Breast epithelium (tissue), 4 donors: ENCODE data around the gene NSL1. TPM values are rescaled to one million over a fixed set of nuclear protein-coding genes. Genes with fewer than 3 reads are reported as not detected.
"Not testable (repeated sequence)": the region's sequence is repeated elsewhere in the genome, so short reads cannot be mapped to it uniquely, and the experiment has no call there.

ENCODE experiments used
- DNase-seq, 2 donors: peaks; one replicate each; pipeline ENCODE4 v3.0.0-alpha.2; 2019; ENCODE audit warnings: low spot score in 2 of 2
- H3K27ac ChIP-seq, 2 donors: fragments of 200-600 bp; sonication (generic) in 1 of 2; one replicate each; pipeline ENCODE4 v1.5.1; 2016 to 2019; ENCODE audit warnings: mild to moderate bottlenecking in 1 of 2
- H3K27me3 ChIP-seq, 2 donors: fragments of 200-600 bp; sonication (generic) in 1 of 2; one replicate each; pipeline versions ENCODE4 v1.5.1 to v1.6.0; 2017 to 2019; ENCODE audit warnings: control low read depth in 1 of 2, mild to moderate bottlenecking in 1 of 2
- H3K36me3 ChIP-seq: fragments of 200-600 bp; one replicate; pipeline ENCODE4 v1.5.1; 2019
- H3K4me1 ChIP-seq, 2 donors: fragments of 200-600 bp; sonication (generic); one replicate each; pipeline ENCODE4 v1.5.1; 2016 to 2019; ENCODE audit warnings: control low read depth in 1 of 2
- H3K4me3 ChIP-seq, 3 donors: fragments of 200-600 bp; sonication (generic); 1 replicate in 2 of 3; 2 replicates in 1 of 3; pipeline ENCODE4 v1.5.1; 2016 to 2019; ENCODE audit warnings: mild to moderate bottlenecking in 3 of 3, moderate library complexity in 2 of 3
- H3K9me3 ChIP-seq, 2 donors: fragments of 200-600 bp; sonication (generic) in 1 of 2; one replicate each; pipeline ENCODE4 v1.5.1; 2016 to 2019; ENCODE audit warnings: control low read depth in 1 of 2
- POLR2A ChIP-seq: fragments of 450-650 bp; IDR thresholded peaks from one replicate; pipeline ENCODE4 v1.6.1; 2016; ENCODE audit warnings: antibody characterized with exemption, mild to moderate bottlenecking, moderate library complexity
- POLR2AphosphoS5 ChIP-seq, 3 donors: sonication (generic); formaldehyde crosslinking; IDR thresholded peaks; one replicate each; pipeline ENCODE4 v1.6.1; 2017; ENCODE audit warnings: antibody characterized with exemption in 3 of 3
- intact Hi-C: fragments of 100-400 bp; cut with DNase I; formaldehyde crosslinking; loops from one replicate; pipeline ENCODE4 v1.15.1; 2023; ENCODE audit warnings: low total_unique reads
- total RNA-seq, 3 donors: library from RNA; depleted of rRNA; stranded (reverse); fragments of >200 nt; gene quantifications; one replicate each; pipeline ENCODE4 v1.1.0, GENCODE V29; 2016
- TF ChIP-seq, protein P1 (sequence below), 3 donors: fragments of 450-650 bp; IDR thresholded peaks; one replicate each; pipeline ENCODE4 v1.5.1; 2016 to 2017; ENCODE audit warnings: antibody characterized with exemption in 3 of 3, mild to moderate bottlenecking in 3 of 3, moderate library complexity in 3 of 3

NSL1 gene
- total RNA-seq, 3 donors from 2014 or later, result 28.5 to 47.5 (median 44.6) TPM

GRCh38 chr1:212775241-212775640 lies 16.3 kb downstream of the NSL1 start:
- H3K4me1 ChIP-seq, result no peaks in the 10 kb centered on the region
- DNase-seq, result no peak
- no peak overlapping the region for H3K4me3 ChIP-seq
- H3K27me3 ChIP-seq, result no peaks in the 10 kb centered on the region
- no peaks in the 10 kb centered on the region for H3K36me3 ChIP-seq
- intact Hi-C loops, result no loop called here
- peaks cover 7 to 11% of the 10 kb centered on the region in 2 donors for H3K9me3 ChIP-seq
- TF ChIP-seq POLR2A (no peak), POLR2AphosphoS5 (IDR thresholded peaks at IDR 0.05) (no peak)
- TF ChIP-seq, protein P1, sequence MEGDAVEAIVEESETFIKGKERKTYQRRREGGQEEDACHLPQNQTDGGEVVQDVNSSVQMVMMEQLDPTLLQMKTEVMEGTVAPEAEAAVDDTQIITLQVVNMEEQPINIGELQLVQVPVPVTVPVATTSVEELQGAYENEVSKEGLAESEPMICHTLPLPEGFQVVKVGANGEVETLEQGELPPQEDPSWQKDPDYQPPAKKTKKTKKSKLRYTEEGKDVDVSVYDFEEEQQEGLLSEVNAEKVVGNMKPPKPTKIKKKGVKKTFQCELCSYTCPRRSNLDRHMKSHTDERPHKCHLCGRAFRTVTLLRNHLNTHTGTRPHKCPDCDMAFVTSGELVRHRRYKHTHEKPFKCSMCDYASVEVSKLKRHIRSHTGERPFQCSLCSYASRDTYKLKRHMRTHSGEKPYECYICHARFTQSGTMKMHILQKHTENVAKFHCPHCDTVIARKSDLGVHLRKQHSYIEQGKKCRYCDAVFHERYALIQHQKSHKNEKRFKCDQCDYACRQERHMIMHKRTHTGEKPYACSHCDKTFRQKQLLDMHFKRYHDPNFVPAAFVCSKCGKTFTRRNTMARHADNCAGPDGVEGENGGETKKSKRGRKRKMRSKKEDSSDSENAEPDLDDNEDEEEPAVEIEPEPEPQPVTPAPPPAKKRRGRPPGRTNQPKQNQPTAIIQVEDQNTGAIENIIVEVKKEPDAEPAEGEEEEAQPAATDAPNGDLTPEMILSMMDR (IDR thresholded peaks at IDR 0.05), result no peak
- H3K27ac ChIP-seq, result no peak overlapping the region

GRCh38 chr1:212774584-212774983 lies 17.0 kb downstream of the NSL1 start:
- Histone ChIP-seq H3K27me3 (no peaks in the 10 kb centered on the region), H3K27ac (no peak overlapping the region), H3K9me3 (peaks cover 11 to 14% of the 10 kb centered on the region in 2 donors), H3K4me1 (no peaks in the 10 kb centered on the region), H3K4me3 (no peak overlapping the region), H3K36me3 (no peaks in the 10 kb centered on the region)
- TF ChIP-seq, protein P1 (IDR thresholded peaks at IDR 0.05), result no peak
- TF ChIP-seq POLR2A (no peak), POLR2AphosphoS5 (IDR thresholded peaks at IDR 0.05) (no peak)
- intact Hi-C loops, result no loop called here
- DNase-seq, result no peak

DNA sequence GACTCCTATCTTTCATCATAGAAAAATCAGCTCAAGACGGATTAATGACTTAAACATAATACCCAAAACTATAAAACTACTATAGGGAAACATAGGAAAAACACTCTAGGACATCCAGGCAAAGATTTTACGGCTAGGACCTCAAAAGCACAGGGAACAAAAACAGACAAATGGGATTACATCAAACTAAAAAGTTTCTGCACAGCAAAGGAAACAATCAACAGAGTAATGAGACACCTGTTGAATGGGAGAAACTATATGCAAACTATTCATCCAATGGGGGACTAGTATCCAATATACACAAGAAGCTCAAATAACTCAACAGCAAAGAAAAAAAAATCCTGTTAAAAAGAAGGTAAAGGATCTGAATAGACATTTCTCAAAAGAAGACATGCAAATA lies 18.6 kb downstream of the NSL1 start:
- no peaks in the 10 kb centered on the region for H3K36me3 ChIP-seq

DNA sequence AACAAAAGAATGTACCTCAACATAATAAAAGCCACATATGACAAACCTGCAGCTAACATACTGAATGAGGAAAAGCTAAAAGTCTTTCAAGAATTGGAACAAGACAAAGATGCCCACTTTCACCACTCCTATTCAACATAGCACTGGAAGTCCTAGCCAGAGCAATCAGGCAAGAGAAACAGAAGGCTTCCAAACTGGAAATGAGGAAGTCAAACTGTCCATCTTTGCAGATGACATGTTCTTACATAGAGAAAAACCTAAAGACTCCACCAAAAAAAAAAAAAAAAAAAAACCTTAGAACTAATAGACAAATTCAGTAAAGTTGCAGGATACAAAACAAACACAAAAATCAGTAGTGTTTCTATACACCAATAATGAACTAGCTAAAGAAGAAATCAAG lies 20.2 kb downstream of the NSL1 start:
- no peak overlapping the region for H3K4me3 ChIP-seq
- no peaks in the 10 kb centered on the region for H3K27me3 ChIP-seq
- DNase-seq, result no peak
- intact Hi-C loops, result no loop called here
- no peak overlapping the region for H3K27ac ChIP-seq
- no peak for TF ChIP-seq POLR2AphosphoS5 (IDR thresholded peaks at IDR 0.05)
- TF ChIP-seq POLR2A, result no peak
- TF ChIP-seq, protein P1 (IDR thresholded peaks at IDR 0.05), result no peak
- no peaks in the 10 kb centered on the region for H3K4me1 ChIP-seq
- H3K36me3 ChIP-seq, result no peaks in the 10 kb centered on the region
- peaks cover 24 to 38% of the 10 kb centered on the region in 2 donors for H3K9me3 ChIP-seq

More for the DNA sequence above, 18.6 kb downstream of the NSL1 start:
- Histone ChIP-seq H3K4me1 (no peaks in the 10 kb centered on the region), H3K9me3 (peaks cover 24 to 28% of the 10 kb centered on the region in 2 donors), H3K4me3 (no peak overlapping the region), H3K27me3 (no peaks in the 10 kb centered on the region), H3K27ac (no peak overlapping the region)
- intact Hi-C loops, result no loop called here
- TF ChIP-seq, protein P1 (IDR thresholded peaks at IDR 0.05), result no peak
- no peak for TF ChIP-seq POLR2AphosphoS5 (IDR thresholded peaks at IDR 0.05)
- no peak for TF ChIP-seq POLR2A
- DNase-seq, result no peak

DNA sequence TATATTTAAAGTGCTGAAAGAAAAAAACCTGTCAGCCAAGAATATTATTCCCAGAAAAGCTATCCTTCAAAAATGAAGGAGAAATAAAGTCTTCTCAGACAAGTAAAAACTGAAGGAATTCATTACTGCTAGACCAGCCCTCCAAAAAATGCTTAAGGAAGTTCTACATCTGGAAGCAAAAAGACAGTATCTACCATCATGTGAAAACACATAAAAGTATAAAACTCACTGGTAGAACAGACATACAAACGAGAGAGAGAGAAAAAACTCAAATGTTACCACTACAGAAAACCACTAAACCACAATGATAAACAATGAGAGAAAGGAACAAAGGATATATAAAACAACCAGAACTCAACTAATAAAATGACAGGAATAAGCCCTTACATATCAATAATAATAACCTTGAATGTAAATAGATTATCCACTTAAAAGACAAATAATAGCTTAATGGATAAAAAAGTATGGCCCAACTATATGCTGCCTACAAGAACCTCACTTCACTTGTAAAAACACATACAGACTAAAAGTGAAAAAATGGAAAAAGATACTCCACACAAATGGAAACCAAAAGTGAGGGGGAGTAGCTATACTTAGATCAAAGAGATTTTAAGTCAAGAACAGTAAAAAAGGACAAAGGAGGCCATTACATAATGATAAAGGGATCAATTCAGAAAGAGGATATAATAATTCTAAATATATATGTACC lies 22.0 kb downstream of the NSL1 start:
- no peaks in the 10 kb centered on the region for H3K4me1 ChIP-seq

DNA sequence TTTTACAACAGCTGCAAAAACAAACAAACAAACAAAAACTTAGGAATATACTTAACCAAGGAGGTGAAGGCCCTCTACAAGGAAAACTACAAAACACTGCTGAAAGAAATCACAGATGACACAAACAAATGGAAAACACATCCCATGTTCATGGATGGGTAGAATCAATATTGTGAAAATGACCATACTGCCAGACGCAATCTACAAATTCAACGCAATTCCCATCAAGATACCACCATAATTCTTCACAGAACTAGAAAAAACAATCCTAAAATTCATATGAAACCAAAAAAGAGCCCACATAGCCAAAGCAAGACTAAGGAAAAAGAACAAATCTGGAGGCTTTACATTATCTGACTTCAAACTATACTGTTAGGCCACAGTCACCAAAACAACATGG lies 24.8 kb downstream of the NSL1 start:
- H3K4me1 ChIP-seq, intact Hi-C loops, H3K27ac ChIP-seq, H3K36me3 ChIP-seq, H3K4me3 ChIP-seq, DNase-seq, H3K27me3 ChIP-seq: not testable (repeated sequence)
- H3K9me3 ChIP-seq, result peaks cover 24 to 38% of the 10 kb centered on the region in 2 donors

More for the DNA sequence above, 22.0 kb downstream of the NSL1 start:
- no peaks in the 10 kb centered on the region for H3K36me3 ChIP-seq
- H3K27ac ChIP-seq, result no peak overlapping the region
- intact Hi-C loops, result no loop called here
- peaks cover 24 to 38% of the 10 kb centered on the region in 2 donors for H3K9me3 ChIP-seq
- TF ChIP-seq POLR2AphosphoS5 (IDR thresholded peaks at IDR 0.05) (no peak), POLR2A (no peak)
- TF ChIP-seq, protein P1 (IDR thresholded peaks at IDR 0.05), result no peak
- H3K27me3 ChIP-seq, result no peaks in the 10 kb centered on the region
- DNase-seq, result no peak
- no peak overlapping the region for H3K4me3 ChIP-seq

GRCh38 chr1:212764718-212765281 lies 26.8 kb downstream of the NSL1 start:
- H3K36me3 ChIP-seq, H3K4me1 ChIP-seq, intact Hi-C loops, H3K27ac ChIP-seq, H3K27me3 ChIP-seq, DNase-seq, H3K4me3 ChIP-seq: not testable (repeated sequence)
- H3K9me3 ChIP-seq, result peaks cover 13 to 26% of the 10 kb centered on the region in 2 donors
